ENCODE results near the gene OGDHL.

Gene OGDHL

GRCh38 chr10:49750546-49750945 lies 11.6 kb downstream of the OGDHL start:
- H4K91ac ChIP-seq (ENCODE audit: low read depth, low read length, poor library complexity) = no peak overlapping the region
- no peaks in the 10 kb centered on the region for H3K9me3 ChIP-seq (replicated peaks in 1 of 2; ENCODE audit: control insufficient read depth in 2 of 2, insufficient read depth in 1 of 2, low read depth in 1 of 2, low read length in 2 of 2)
- no peak overlapping the region for H2BK120ac ChIP-seq (ENCODE audit: low read depth, low read length)
- no peaks in the 10 kb centered on the region for H3K27me3 ChIP-seq (ENCODE audit: control insufficient read depth in 3 of 3, insufficient read depth in 3 of 3, low read depth in 1 of 3, low read length in 3 of 3)
- no peak overlapping the region for H2BK5ac ChIP-seq (ENCODE audit: low read length)
- no peak overlapping the region for H3K27ac ChIP-seq (replicated peaks; ENCODE audit: low read length)
- no peak overlapping the region for H3K4me3 ChIP-seq (ENCODE audit: low read length in 2 of 2)
- no peak overlapping the region for H4K8ac ChIP-seq (ENCODE audit: low read depth, low read length)
- peak overlapping the region; percentile 17 for H3K23ac ChIP-seq (ENCODE audit: low read depth, low read length, poor library complexity)
- H3K4ac ChIP-seq (ENCODE audit: low read length) = no peak overlapping the region
- no CpG with 5 or more reads among the region's 9 CpGs for WGBS, 2 donors (ENCODE audit: extremely low coverage in 2 of 2, insufficient read length in 2 of 2, insufficient replicate concordance in 1 of 2)
- H3K36me3 ChIP-seq (replicated peaks in 1 of 2; ENCODE audit: control insufficient read depth in 2 of 2, insufficient read depth in 2 of 2, low read length in 2 of 2) = peaks cover 0 to 3% of the 10 kb centered on the region in 2 donors
- H3K79me1 ChIP-seq (ENCODE audit: low read depth, low read length) = no peaks in the 10 kb centered on the region
- no peak overlapping the region for H3K14ac ChIP-seq (ENCODE audit: low read length)
- no peak overlapping the region for H3K18ac ChIP-seq (ENCODE audit: low read length)
- no peak overlapping the region for H3K9ac ChIP-seq (ENCODE audit: low read depth, low read length, poor library complexity)
- no peaks in the 10 kb centered on the region for H3K4me1 ChIP-seq (ENCODE audit: control insufficient read depth in 2 of 2, insufficient read depth in 1 of 2, low read depth in 1 of 2, low read length in 2 of 2)
- H3K4me2 ChIP-seq (ENCODE audit: insufficient read depth, low read length, poor library complexity, severe bottlenecking) = no peak overlapping the region
- no peak overlapping the region for H2BK12ac ChIP-seq (ENCODE audit: low read length)
- H2AFZ ChIP-seq (ENCODE audit: low read length) = no peak overlapping the region
- H2BK15ac ChIP-seq (ENCODE audit: low read length) = no peak overlapping the region
- no peak for DNase-seq (ENCODE audit: low spot score)
- no peak overlapping the region for H2AK5ac ChIP-seq (ENCODE audit: low read depth, low read length)

GRCh38 chr10:49749556-49750491 lies 12.3 kb downstream of the OGDHL start:
- Histone ChIP-seq H2BK12ac (ENCODE audit: low read length) (no peak overlapping the region), H3K4me2 (ENCODE audit: insufficient read depth, low read length, poor library complexity, severe bottlenecking) (no peak overlapping the region), H3K23ac (ENCODE audit: low read depth, low read length, poor library complexity) (no peak overlapping the region), H4K91ac (ENCODE audit: low read depth, low read length, poor library complexity) (no peak overlapping the region), H3K4me3 (ENCODE audit: low read length in 2 of 2) (no peak overlapping the region), H3K27me3 (ENCODE audit: control insufficient read depth in 3 of 3, insufficient read depth in 3 of 3, low read depth in 1 of 3, low read length in 3 of 3) (no peaks in the 10 kb centered on the region), H3K36me3 (replicated peaks in 1 of 2; ENCODE audit: control insufficient read depth in 2 of 2, insufficient read depth in 2 of 2, low read length in 2 of 2) (peaks cover 0 to 3% of the 10 kb centered on the region in 2 donors), H2BK15ac (ENCODE audit: low read length) (no peak overlapping the region), H3K4ac (ENCODE audit: low read length) (no peak overlapping the region), H2BK120ac (ENCODE audit: low read depth, low read length) (no peak overlapping the region), H3K9ac (ENCODE audit: low read depth, low read length, poor library complexity) (no peak overlapping the region), H3K79me1 (ENCODE audit: low read depth, low read length) (no peaks in the 10 kb centered on the region), H2AK5ac (ENCODE audit: low read depth, low read length) (peak overlapping the region; percentile 20), H2AFZ (ENCODE audit: low read length) (no peak overlapping the region), H4K8ac (ENCODE audit: low read depth, low read length) (no peak overlapping the region), H3K4me1 (ENCODE audit: control insufficient read depth in 2 of 2, insufficient read depth in 1 of 2, low read depth in 1 of 2, low read length in 2 of 2) (no peaks in the 10 kb centered on the region), H3K9me3 (replicated peaks in 1 of 2; ENCODE audit: control insufficient read depth in 2 of 2, insufficient read depth in 1 of 2, low read depth in 1 of 2, low read length in 2 of 2) (no peaks in the 10 kb centered on the region), H3K14ac (ENCODE audit: low read length) (peak overlapping the region; percentile 21), H3K18ac (ENCODE audit: low read length) (no peak overlapping the region), H2BK5ac (ENCODE audit: low read length) (no peak overlapping the region), H3K27ac (replicated peaks; ENCODE audit: low read length) (no peak overlapping the region)
- no peak for DNase-seq (ENCODE audit: low spot score)
- WGBS, 2 donors (ENCODE audit: extremely low coverage in 2 of 2, insufficient read length in 2 of 2, insufficient replicate concordance in 1 of 2) = no CpG with 5 or more reads among the region's 20 CpGs

GRCh38 chr10:49749144-49749543 lies 13.0 kb downstream of the OGDHL start:
- no peak overlapping the region for H4K8ac ChIP-seq (ENCODE audit: low read depth, low read length)
- no CpG with 5 or more reads among the region's 2 CpGs for WGBS, 2 donors (ENCODE audit: extremely low coverage in 2 of 2, insufficient read length in 2 of 2, insufficient replicate concordance in 1 of 2)
- DNase-seq (ENCODE audit: low spot score) = no peak
- no peak overlapping the region for H3K14ac ChIP-seq (ENCODE audit: low read length)
- no peak overlapping the region for H4K91ac ChIP-seq (ENCODE audit: low read depth, low read length, poor library complexity)
- no peak overlapping the region for H3K27ac ChIP-seq (replicated peaks; ENCODE audit: low read length)
- H3K4ac ChIP-seq (ENCODE audit: low read length) = no peak overlapping the region
- no peak overlapping the region for H3K18ac ChIP-seq (ENCODE audit: low read length)
- no peak overlapping the region for H2AK5ac ChIP-seq (ENCODE audit: low read depth, low read length)
- no peak overlapping the region for H3K23ac ChIP-seq (ENCODE audit: low read depth, low read length, poor library complexity)
- H2BK5ac ChIP-seq (ENCODE audit: low read length) = no peak overlapping the region
- no peaks in the 10 kb centered on the region for H3K4me1 ChIP-seq (ENCODE audit: control insufficient read depth in 2 of 2, insufficient read depth in 1 of 2, low read depth in 1 of 2, low read length in 2 of 2)
- no peak overlapping the region for H2BK15ac ChIP-seq (ENCODE audit: low read length)
- H2BK120ac ChIP-seq (ENCODE audit: low read depth, low read length) = no peak overlapping the region
- peaks cover 0 to 3% of the 10 kb centered on the region in 2 donors for H3K36me3 ChIP-seq (replicated peaks in 1 of 2; ENCODE audit: control insufficient read depth in 2 of 2, insufficient read depth in 2 of 2, low read length in 2 of 2)
- no peak overlapping the region for H2BK12ac ChIP-seq (ENCODE audit: low read length)
- no peaks in the 10 kb centered on the region for H3K9me3 ChIP-seq (replicated peaks in 1 of 2; ENCODE audit: control insufficient read depth in 2 of 2, insufficient read depth in 1 of 2, low read depth in 1 of 2, low read length in 2 of 2)
- H3K27me3 ChIP-seq (ENCODE audit: control insufficient read depth in 3 of 3, insufficient read depth in 3 of 3, low read depth in 1 of 3, low read length in 3 of 3) = no peaks in the 10 kb centered on the region
- no peak overlapping the region for H3K4me3 ChIP-seq (ENCODE audit: low read length in 2 of 2)
- no peaks in the 10 kb centered on the region for H3K79me1 ChIP-seq (ENCODE audit: low read depth, low read length)
- no peak overlapping the region for H3K4me2 ChIP-seq (ENCODE audit: insufficient read depth, low read length, poor library complexity, severe bottlenecking)
- no peak overlapping the region for H3K9ac ChIP-seq (ENCODE audit: low read depth, low read length, poor library complexity)
- H2AFZ ChIP-seq (ENCODE audit: low read length) = no peak overlapping the region

GRCh38 chr10:49748006-49748405 lies 14.1 kb downstream of the OGDHL start:
- Histone ChIP-seq H3K14ac (ENCODE audit: low read length) (no peak overlapping the region), H3K4me2 (ENCODE audit: insufficient read depth, low read length, poor library complexity, severe bottlenecking) (no peak overlapping the region), H3K36me3 (replicated peaks in 1 of 2; ENCODE audit: control insufficient read depth in 2 of 2, insufficient read depth in 2 of 2, low read length in 2 of 2) (peaks cover 0 to 3% of the 10 kb centered on the region in 2 donors), H3K18ac (ENCODE audit: low read length) (no peak overlapping the region), H3K27ac (replicated peaks; ENCODE audit: low read length) (no peak overlapping the region), H3K23ac (ENCODE audit: low read depth, low read length, poor library complexity) (no peak overlapping the region), H3K4ac (ENCODE audit: low read length) (no peak overlapping the region), H2BK120ac (ENCODE audit: low read depth, low read length) (no peak overlapping the region), H2BK5ac (ENCODE audit: low read length) (no peak overlapping the region), H2AK5ac (ENCODE audit: low read depth, low read length) (no peak overlapping the region), H2BK12ac (ENCODE audit: low read length) (no peak overlapping the region), H4K91ac (ENCODE audit: low read depth, low read length, poor library complexity) (no peak overlapping the region), H3K9me3 (replicated peaks in 1 of 2; ENCODE audit: control insufficient read depth in 2 of 2, insufficient read depth in 1 of 2, low read depth in 1 of 2, low read length in 2 of 2) (no peaks in the 10 kb centered on the region), H3K4me1 (ENCODE audit: control insufficient read depth in 2 of 2, insufficient read depth in 1 of 2, low read depth in 1 of 2, low read length in 2 of 2) (no peaks in the 10 kb centered on the region), H2AFZ (ENCODE audit: low read length) (no peak overlapping the region), H3K79me1 (ENCODE audit: low read depth, low read length) (no peaks in the 10 kb centered on the region), H2BK15ac (ENCODE audit: low read length) (no peak overlapping the region), H3K27me3 (ENCODE audit: control insufficient read depth in 3 of 3, insufficient read depth in 3 of 3, low read depth in 1 of 3, low read length in 3 of 3) (no peaks in the 10 kb centered on the region), H3K9ac (ENCODE audit: low read depth, low read length, poor library complexity) (no peak overlapping the region), H4K8ac (ENCODE audit: low read depth, low read length) (no peak overlapping the region), H3K4me3 (ENCODE audit: low read length in 2 of 2) (no peak overlapping the region)
- no peak for DNase-seq (ENCODE audit: low spot score)
- WGBS, 2 donors (ENCODE audit: extremely low coverage in 2 of 2, insufficient read length in 2 of 2, insufficient replicate concordance in 1 of 2) = no CpG with 5 or more reads among the region's 10 CpGs
